Fibroblast of the aortic adventitia (primary cell): ENCODE data around the gene RBM6. TPM values are rescaled to one million over a fixed set of nuclear protein-coding genes. Genes with fewer than 3 reads are reported as not detected.

Experiments used
- DNase-seq: peaks from one replicate; pipeline ENCODE4 v3.0.0-alpha.2; 2010; ENCODE audit warnings: low read depth
- H3K4me3 ChIP-seq: 2 replicates; pipeline ENCODE4 v1.5.1; 2011; ENCODE audit warnings: low read depth, mild to moderate bottlenecking, control low read depth, low read length, moderate library complexity
- CTCF ChIP-seq: IDR thresholded peaks from 2 replicates; pipeline ENCODE4 v1.5.1; 2011; ENCODE audit warnings: mild to moderate bottlenecking, low read length, control low read depth, inconsistent platforms; ENCODE audit not compliant: insufficient read depth
- total RNA-seq: library from RNA; depleted of rRNA; stranded (reverse); fragments of >200 nt; gene quantifications from 2 replicates; pipeline ENCODE4 v1.2.3, GENCODE V29; 2012; ENCODE audit warnings: low replicate concordance

The RBM6 gene
- total RNA-seq, 1 donor: 48.5 TPM

- no peak overlapping the region for H3K4me3 ChIP-seq
- TF ChIP-seq CTCF: no peak
- DNase-seq: no peak
Observed at GRCh38 chr3:49992326-49992725, 52.4 kb downstream of the RBM6 start.

GRCh38 chr3:49994476-49994875 lies 54.5 kb downstream of the RBM6 start:
- TF ChIP-seq CTCF: no peak
- H3K4me3 ChIP-seq: no peak overlapping the region
- DNase-seq: no peak

- no peak for DNase-seq
- no peak overlapping the region for H3K4me3 ChIP-seq
- no peak for TF ChIP-seq CTCF
Observed at GRCh38 chr3:49996016-49996415, 56.1 kb downstream of the RBM6 start.

- no peak overlapping the region for H3K4me3 ChIP-seq
- no peak for DNase-seq
- TF ChIP-seq CTCF: no peak
Observed at GRCh38 chr3:49997862-49998261, 57.9 kb downstream of the RBM6 start.

- TF ChIP-seq CTCF: no peak
- DNase-seq: peak; percentile 58
- H3K4me3 ChIP-seq: no peak overlapping the region
Observed at GRCh38 chr3:49998326-49998725, 58.4 kb downstream of the RBM6 start.

- TF ChIP-seq CTCF: no peak
- H3K4me3 ChIP-seq: no peak overlapping the region
- DNase-seq: no peak
Observed at GRCh38 chr3:50001511-50001910, 61.6 kb downstream of the RBM6 start.

GRCh38 chr3:50003216-50003615 lies 63.3 kb downstream of the RBM6 start:
- TF ChIP-seq CTCF: no peak
- no peak for DNase-seq
- no peak overlapping the region for H3K4me3 ChIP-seq
